RPMI8226 (cell line): ENCODE data around the gene GSK3B.
A peak's percentile ranks its signal among the peaks of the same experiment; 100 is the strongest.
"Not testable (repeated sequence)": the region's sequence is repeated elsewhere in the genome, so short reads cannot be mapped to it uniquely, and the experiment has no call there.

Source experiments
- DNase-seq: peaks from one replicate; pipeline ENCODE4 v3.0.0-alpha.2; 2015

Gene GSK3B

GRCh38 chr3:120052225-120052624 is 42.0 kb downstream of the GSK3B start:
- no peak for DNase-seq

GRCh38 chr3:120051570-120051969 is 42.7 kb downstream of the GSK3B start:
- DNase-seq = not testable (repeated sequence)

- no peak for DNase-seq
Observed at GRCh38 chr3:120049881-120050539, 44.2 kb downstream of the GSK3B start.

- DNase-seq = no peak
Observed at GRCh38 chr3:120049072-120049471, 45.2 kb downstream of the GSK3B start.

GRCh38 chr3:120048355-120049041 is 45.7 kb downstream of the GSK3B start:
- no peak for DNase-seq

GRCh38 chr3:120047686-120048085 is 46.6 kb downstream of the GSK3B start:
- DNase-seq = no peak

- no peak for DNase-seq
Observed at GRCh38 chr3:120040813-120041377, 53.4 kb downstream of the GSK3B start.

- DNase-seq = peak; percentile 20
Observed at GRCh38 chr3:120039642-120040610, 54.3 kb downstream of the GSK3B start.

GRCh38 chr3:120033596-120033995 is 60.7 kb downstream of the GSK3B start:
- no peak for DNase-seq

GRCh38 chr3:120031561-120031960 is 62.7 kb downstream of the GSK3B start:
- DNase-seq = no peak

- no peak for DNase-seq
Observed at GRCh38 chr3:120029749-120030148, 64.5 kb downstream of the GSK3B start.

GRCh38 chr3:120028271-120029047 is 65.8 kb downstream of the GSK3B start:
- no peak for DNase-seq

- DNase-seq = no peak
Observed at GRCh38 chr3:120027226-120027625, 67.0 kb downstream of the GSK3B start.

GRCh38 chr3:120025520-120025919 is 68.7 kb downstream of the GSK3B start:
- no peak for DNase-seq

GRCh38 chr3:120024103-120024502 is 70.1 kb downstream of the GSK3B start:
- no peak for DNase-seq

- no peak for DNase-seq
Observed at GRCh38 chr3:120022729-120023128, 71.5 kb downstream of the GSK3B start.

GRCh38 chr3:120021523-120021922 is 72.7 kb downstream of the GSK3B start:
- no peak for DNase-seq

- no peak for DNase-seq
Observed at GRCh38 chr3:120018299-120018698, 75.9 kb downstream of the GSK3B start.

- DNase-seq = no peak
Observed at GRCh38 chr3:120017692-120018091, 76.6 kb downstream of the GSK3B start.

- no peak for DNase-seq
Observed at GRCh38 chr3:120013481-120013880, 80.8 kb downstream of the GSK3B start.

GRCh38 chr3:120005741-120006140 is 88.5 kb downstream of the GSK3B start:
- DNase-seq = not testable (repeated sequence)

- not testable (repeated sequence) for DNase-seq
Observed at GRCh38 chr3:120004008-120004498, 90.2 kb downstream of the GSK3B start.
